Smooth muscle cell (in vitro differentiated cells): ENCODE data around the gene PTPN7. TPM values are rescaled to one million over a fixed set of nuclear protein-coding genes. Genes with fewer than 3 reads are reported as not detected.

ENCODE experiments used
- DNase-seq: peaks from one replicate; lab custom pipeline; 2025; ENCODE audit not compliant: unreplicated experiment; lab: John Stamatoyannopoulos, UW
- H2AFZ ChIP-seq: fragments of 200-600 bp; sonication (generic); 2 replicates; pipeline ENCODE4 v1.6.0; 2016; ENCODE audit warnings: antibody characterized with exemption, low read depth, mild to moderate bottlenecking
- H3F3A ChIP-seq: fragments of 200-600 bp; sonication (generic); 2 replicates; pipeline ENCODE4 v1.6.0; 2017; ENCODE audit warnings: antibody characterized with exemption, low read depth
- H3K27ac ChIP-seq: fragments of 200-600 bp; sonication (generic); 2 replicates; pipeline ENCODE4 v1.5.1; 2016; ENCODE audit warnings: low read depth, mild to moderate bottlenecking
- H3K27me3 ChIP-seq: fragments of 200-600 bp; sonication (generic); 2 replicates; pipeline ENCODE4 v1.6.1; 2016; ENCODE audit warnings: low read depth, mild to moderate bottlenecking
- H3K36me3 ChIP-seq: fragments of 200-600 bp; sonication (generic); 2 replicates; pipeline ENCODE4 v1.5.1; 2016; ENCODE audit warnings: low read depth
- H3K4me1 ChIP-seq: fragments of 200-600 bp; sonication (generic); 2 replicates; pipeline ENCODE4 v1.5.1; 2016; ENCODE audit warnings: low read depth
- H3K4me2 ChIP-seq: fragments of 200-600 bp; sonication (generic); 2 replicates; pipeline ENCODE4 v1.6.0; 2016; ENCODE audit warnings: mild to moderate bottlenecking
- H3K4me3 ChIP-seq: fragments of 200-600 bp; sonication (generic); 2 replicates; pipeline ENCODE4 v1.5.1; 2016; ENCODE audit warnings: mild to moderate bottlenecking
- H3K79me2 ChIP-seq: fragments of 200-600 bp; sonication (generic); 2 replicates; pipeline ENCODE4 v1.6.0; 2016; ENCODE audit warnings: low read depth, mild to moderate bottlenecking
- H3K9ac ChIP-seq: fragments of 200-600 bp; sonication (generic); 2 replicates; pipeline ENCODE4 v1.6.0; 2016; ENCODE audit warnings: low read depth
- H3K9me3 ChIP-seq: fragments of 200-600 bp; sonication (generic); replicated peaks from 2 replicates; pipeline ENCODE4 v1.5.1; 2016; ENCODE audit warnings: low read depth
- H4K20me1 ChIP-seq: fragments of 200-600 bp; sonication (generic); 2 replicates; pipeline ENCODE4 v1.6.0; 2016; ENCODE audit warnings: low read depth
- WGBS: methylation state at CpG from one replicate; pipeline ENCODE4 v1.1.7; 2016; ENCODE audit warnings: low lambda C conversion rate; 5-methylcytosine and 5-hydroxymethylcytosine counted together
- polyA plus RNA-seq: library from polyadenylated mRNA; unstranded; fragments of >200 nt; fragmentation: Nextera tagmentation; extraction: Ambion mirVana; gene quantifications from 2 replicates; pipeline ENCODE4 v1.2.1, GENCODE V29; 2016
- total RNA-seq: library from RNA; depleted of rRNA; stranded (reverse); fragments of >200 nt; gene quantifications from 2 replicates; pipeline ENCODE4 v1.2.3, GENCODE V29; 2014
- TF ChIP-seq, protein P1 (sequence below): fragments of 200-600 bp; sonication (generic); IDR thresholded peaks from 2 replicates; pipeline ENCODE4 v1.5.1; 2017; ENCODE audit warnings: borderline replicate concordance, mild to moderate bottlenecking, antibody characterized with exemption; ENCODE audit not compliant: insufficient read depth, poor library complexity, severe bottlenecking

PTPN7 gene
- total and polyA plus RNA-seq, 2 experiments from 2014 or later: not detected

DNA sequence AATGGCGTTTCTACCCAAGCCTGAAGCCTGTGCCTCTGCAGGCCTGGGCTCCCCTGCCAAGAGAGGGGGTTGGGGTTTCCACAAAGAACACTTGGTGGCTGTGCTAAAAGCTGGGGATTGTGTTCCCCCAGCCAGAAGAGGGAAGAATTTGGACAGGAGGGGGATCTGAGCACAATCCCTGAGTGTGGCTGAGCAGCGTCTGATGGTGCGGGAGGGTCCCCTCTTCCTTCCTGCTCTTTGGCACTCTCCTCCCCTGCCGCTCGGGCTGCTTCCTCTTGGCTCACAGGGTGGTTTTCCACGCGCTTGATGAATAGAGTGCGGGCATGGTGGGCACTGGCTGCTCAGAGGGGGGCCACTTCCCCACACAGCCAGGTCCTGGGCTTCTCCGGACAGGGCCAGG lies 34.0 kb downstream of the PTPN7 start:
- Histone ChIP-seq H3K9me3 (no peaks in the 10 kb centered on the region), H3K4me2 (no peak overlapping the region), H3K36me3 (no peaks in the 10 kb centered on the region), H4K20me1 (no peaks in the 10 kb centered on the region), H3K4me3 (no peak overlapping the region), H3K9ac (no peak overlapping the region), H3K79me2 (no peaks in the 10 kb centered on the region), H3K27ac (no peak overlapping the region), H2AFZ (no peak overlapping the region), H3F3A (no peaks in the 10 kb centered on the region), H3K4me1 (no peaks in the 10 kb centered on the region), H3K27me3 (no peaks in the 10 kb centered on the region)
- 78% methylated on average over 9 of the region's 9 CpGs for WGBS
- DNase-seq: no peak
- TF ChIP-seq, protein P1, sequence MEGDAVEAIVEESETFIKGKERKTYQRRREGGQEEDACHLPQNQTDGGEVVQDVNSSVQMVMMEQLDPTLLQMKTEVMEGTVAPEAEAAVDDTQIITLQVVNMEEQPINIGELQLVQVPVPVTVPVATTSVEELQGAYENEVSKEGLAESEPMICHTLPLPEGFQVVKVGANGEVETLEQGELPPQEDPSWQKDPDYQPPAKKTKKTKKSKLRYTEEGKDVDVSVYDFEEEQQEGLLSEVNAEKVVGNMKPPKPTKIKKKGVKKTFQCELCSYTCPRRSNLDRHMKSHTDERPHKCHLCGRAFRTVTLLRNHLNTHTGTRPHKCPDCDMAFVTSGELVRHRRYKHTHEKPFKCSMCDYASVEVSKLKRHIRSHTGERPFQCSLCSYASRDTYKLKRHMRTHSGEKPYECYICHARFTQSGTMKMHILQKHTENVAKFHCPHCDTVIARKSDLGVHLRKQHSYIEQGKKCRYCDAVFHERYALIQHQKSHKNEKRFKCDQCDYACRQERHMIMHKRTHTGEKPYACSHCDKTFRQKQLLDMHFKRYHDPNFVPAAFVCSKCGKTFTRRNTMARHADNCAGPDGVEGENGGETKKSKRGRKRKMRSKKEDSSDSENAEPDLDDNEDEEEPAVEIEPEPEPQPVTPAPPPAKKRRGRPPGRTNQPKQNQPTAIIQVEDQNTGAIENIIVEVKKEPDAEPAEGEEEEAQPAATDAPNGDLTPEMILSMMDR: no peak

DNA sequence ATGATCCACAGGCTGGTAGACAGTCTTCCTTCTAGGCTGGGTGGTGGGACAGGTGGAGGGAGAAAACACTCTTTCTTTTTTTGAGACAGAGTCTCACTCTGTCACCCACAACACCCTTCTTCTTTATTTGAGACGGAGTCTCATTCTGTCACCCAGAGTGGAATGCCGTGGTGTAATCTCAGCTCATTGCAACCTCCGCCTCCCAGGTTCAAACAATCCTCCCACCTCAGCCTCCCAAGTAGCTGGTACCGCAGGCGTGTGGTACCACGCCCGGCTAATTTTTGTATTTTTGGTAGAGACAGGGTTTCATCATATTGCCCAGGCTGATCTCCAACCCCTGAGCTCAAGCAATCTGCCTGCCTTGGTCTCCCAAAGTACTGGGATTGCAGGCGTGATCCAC lies 34.8 kb downstream of the PTPN7 start:
- H2AFZ ChIP-seq: no peak overlapping the region
- no peaks in the 10 kb centered on the region for H3K36me3 ChIP-seq
- no peaks in the 10 kb centered on the region for H3K9me3 ChIP-seq
- no peaks in the 10 kb centered on the region for H3F3A ChIP-seq
- H3K27ac ChIP-seq: no peak overlapping the region
- H3K4me2 ChIP-seq: no peak overlapping the region
- H4K20me1 ChIP-seq: no peaks in the 10 kb centered on the region
- H3K27me3 ChIP-seq: no peaks in the 10 kb centered on the region
- no peaks in the 10 kb centered on the region for H3K4me1 ChIP-seq
- TF ChIP-seq, protein P1: no peak
- H3K79me2 ChIP-seq: no peaks in the 10 kb centered on the region
- no peak overlapping the region for H3K9ac ChIP-seq
- 96% methylated on average over 8 of the region's 8 CpGs for whole genome bisulfite sequencing
- no peak for DNase-seq
- no peak overlapping the region for H3K4me3 ChIP-seq

DNA sequence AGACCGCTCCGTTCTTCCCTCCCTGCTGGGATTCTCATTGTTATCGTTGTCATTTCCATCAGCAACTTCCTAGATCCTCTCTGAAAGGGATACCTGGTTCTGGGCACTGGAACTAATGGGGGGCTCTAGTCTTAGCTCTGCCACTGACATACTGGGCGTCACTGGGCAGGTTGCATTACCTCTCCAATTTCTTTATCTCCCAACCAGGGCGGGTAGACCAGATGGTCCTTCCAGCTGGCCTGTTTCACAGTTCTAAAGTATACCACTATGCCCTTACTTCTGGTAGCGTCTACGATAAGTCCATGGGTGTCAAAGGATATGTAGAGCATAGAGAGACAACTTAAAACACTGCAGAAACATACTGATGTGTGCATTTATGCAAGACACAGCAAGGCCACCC lies 36.3 kb downstream of the PTPN7 start:
- Histone ChIP-seq H3K9ac (no peak overlapping the region), H3K79me2 (no peaks in the 10 kb centered on the region), H3K27ac (no peak overlapping the region), H3K4me1 (no peaks in the 10 kb centered on the region), H3K4me3 (no peak overlapping the region), H3K9me3 (no peaks in the 10 kb centered on the region), H3K27me3 (no peaks in the 10 kb centered on the region), H3K4me2 (no peak overlapping the region), H3F3A (no peaks in the 10 kb centered on the region), H4K20me1 (no peaks in the 10 kb centered on the region), H3K36me3 (no peaks in the 10 kb centered on the region), H2AFZ (no peak overlapping the region)
- TF ChIP-seq, protein P1: no peak
- DNase-seq: no peak
- WGBS: 83% methylated on average over 7 of the region's 7 CpGs

DNA sequence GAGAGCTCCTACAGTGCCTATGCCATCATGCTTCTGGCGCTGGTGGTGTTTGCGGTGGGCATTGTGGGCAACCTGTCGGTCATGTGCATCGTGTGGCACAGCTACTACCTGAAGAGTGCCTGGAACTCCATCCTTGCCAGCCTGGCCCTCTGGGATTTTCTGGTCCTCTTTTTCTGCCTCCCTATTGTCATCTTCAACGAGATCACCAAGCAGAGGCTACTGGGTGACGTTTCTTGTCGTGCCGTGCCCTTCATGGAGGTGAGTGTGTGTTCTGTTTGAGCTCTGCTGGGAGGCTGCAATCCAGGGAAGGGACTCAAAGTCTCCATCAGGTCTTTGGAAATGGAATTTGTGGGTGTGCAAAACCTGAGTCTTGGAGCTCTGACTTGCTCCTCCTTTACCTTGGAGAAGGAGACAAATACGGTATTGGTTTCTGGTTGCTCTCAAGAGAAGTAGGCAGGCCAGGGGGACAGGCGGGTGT lies 37.0 kb downstream of the PTPN7 start:
- DNase-seq: no peak
- no peak overlapping the region for H3K9ac ChIP-seq
- H3K36me3 ChIP-seq: no peaks in the 10 kb centered on the region
- TF ChIP-seq, protein P1: no peak
- no peaks in the 10 kb centered on the region for H3K4me1 ChIP-seq
- no peaks in the 10 kb centered on the region for H3K27me3 ChIP-seq
- no peak overlapping the region for H2AFZ ChIP-seq
- H3K9me3 ChIP-seq: no peaks in the 10 kb centered on the region
- H3F3A ChIP-seq: no peaks in the 10 kb centered on the region
- no peaks in the 10 kb centered on the region for H3K79me2 ChIP-seq
- H3K27ac ChIP-seq: no peak overlapping the region
- H3K4me2 ChIP-seq: no peak overlapping the region
- no peak overlapping the region for H3K4me3 ChIP-seq
- H4K20me1 ChIP-seq: no peaks in the 10 kb centered on the region
- 96% methylated on average over 10 of the region's 10 CpGs for WGBS
